ENCODE data around the gene PRM3.

Gene PRM3

GRCh38 chr16:11280616-11281522 is 7.4 kb upstream of the PRM3 start, which contains the start of gene PRM1:
TSS of gene PRM1 (minus strand) at chr16:11281330. CDS start at chr16:11281238, 92 bp downstream.
- no peak for DNase-seq

GRCh38 chr16:11278681-11279628 is 5.5 kb upstream of the PRM3 start:
- no peak for DNase-seq

- DNase-seq, result no peak
These were observed 4.3 kb upstream of the PRM3 start for GRCh38 chr16:11277607-11278337.

GRCh38 chr16:11276896-11277593 is 3.6 kb upstream of the PRM3 start:
- no peak for DNase-seq

GRCh38 chr16:11276143-11276895 is 2.9 kb upstream of the PRM3 start, which contains the start of gene PRM2:
TSS of gene PRM2 (minus strand) at chr16:11276480. CDS start at chr16:11276370, 110 bp downstream.
- no peak for DNase-seq

GRCh38 chr16:11274964-11275363 is 1.5 kb upstream of the PRM3 start:
- DNase-seq, result no peak

- no peak for DNase-seq
These were observed 394 bp upstream of the PRM3 start for GRCh38 chr16:11273721-11274324.

GRCh38 chr16:11272484-11272883 is 945 bp downstream of the PRM3 start:
- DNase-seq, result no peak

GRCh38 chr16:11271610-11272009 is 1.8 kb downstream of the PRM3 start:
- DNase-seq, result no peak

GRCh38 chr16:11270602-11271162 is 2.7 kb downstream of the PRM3 start:
- no peak for DNase-seq

- DNase-seq, result no peak
These were observed 4.5 kb downstream of the PRM3 start, which contains the start of gene TNP2 for GRCh38 chr16:11268921-11269375. TSS of gene TNP2 (minus strand) at chr16:11269325. CDS start at chr16:11269262, 63 bp downstream.

- no peak for DNase-seq
These were observed 8.3 kb downstream of the PRM3 start for GRCh38 chr16:11265124-11265523.

- no peak for DNase-seq
These were observed 9.1 kb downstream of the PRM3 start for GRCh38 chr16:11264155-11264832.

- no peak for DNase-seq
These were observed 9.7 kb downstream of the PRM3 start for GRCh38 chr16:11263737-11264136.

- no peak for DNase-seq
These were observed 10.5 kb downstream of the PRM3 start for GRCh38 chr16:11262915-11263314.

- DNase-seq, result no peak
These were observed 12.8 kb downstream of the PRM3 start for GRCh38 chr16:11260596-11260966.

GRCh38 chr16:11259655-11260595 is 13.5 kb downstream of the PRM3 start:
- DNase-seq, result no peak
